OCI-M2 (cell line): ENCODE data around the gene VCL.
"Not testable (repeated sequence)": the region's sequence is repeated elsewhere in the genome, so short reads cannot be mapped to it uniquely, and the experiment has no call there.

Source experiments
- DNase-seq: peaks from one replicate; lab custom pipeline; 2025; ENCODE audit not compliant: unreplicated experiment; lab: John Stamatoyannopoulos, UW

VCL gene

DNA sequence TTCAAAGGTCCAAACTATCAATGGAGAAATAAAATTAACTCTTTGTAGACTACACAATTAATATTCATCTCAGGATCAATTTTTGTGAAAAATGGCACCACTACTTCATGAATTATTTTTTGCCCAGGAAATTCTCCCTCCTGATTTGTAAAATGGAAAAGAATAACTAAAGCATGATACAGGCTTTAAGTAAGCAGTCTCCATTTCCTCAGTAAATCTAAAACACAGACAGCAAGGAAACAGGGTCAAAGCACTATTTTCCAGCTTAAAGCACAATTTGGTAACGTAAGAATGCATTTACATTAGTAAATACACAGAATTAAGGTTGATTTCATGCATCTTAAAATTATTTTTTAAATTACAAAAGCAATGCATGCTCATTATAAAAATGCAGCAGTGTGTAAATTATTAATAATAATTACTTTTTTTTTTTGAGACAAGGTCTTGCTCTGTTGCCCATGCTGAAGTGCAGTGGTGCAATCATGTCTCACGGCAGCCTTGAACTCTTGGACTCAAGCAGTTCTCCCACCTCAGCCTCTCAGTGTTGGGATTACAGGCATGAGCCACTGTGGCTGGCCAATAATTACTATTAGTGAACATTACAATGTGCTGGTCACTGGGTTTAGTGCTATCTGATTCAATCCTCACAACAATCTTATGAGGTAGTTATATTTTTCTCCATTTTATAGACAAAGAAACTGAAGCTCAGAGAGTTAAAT lies 26.1 kb upstream of the VCL start:
- no peak for DNase-seq

DNA sequence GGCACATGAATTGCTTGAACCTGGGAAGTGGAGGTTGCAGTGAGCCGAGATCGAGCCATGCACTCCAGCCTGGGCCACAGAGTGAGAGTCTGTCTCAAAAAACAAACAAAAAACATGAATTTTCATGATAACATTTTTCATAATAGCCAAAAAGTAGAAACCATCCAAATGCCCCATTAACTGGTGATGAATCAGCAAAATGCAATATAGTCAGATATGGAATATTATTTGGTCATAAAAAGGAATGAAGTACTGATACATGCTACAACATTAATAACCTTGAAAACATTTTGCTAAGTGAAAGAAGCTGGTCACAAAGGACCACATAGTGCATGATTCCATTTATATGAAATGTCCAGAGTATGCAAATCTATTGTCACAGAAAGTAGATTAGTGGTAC lies 24.5 kb upstream of the VCL start:
- no peak for DNase-seq

DNA sequence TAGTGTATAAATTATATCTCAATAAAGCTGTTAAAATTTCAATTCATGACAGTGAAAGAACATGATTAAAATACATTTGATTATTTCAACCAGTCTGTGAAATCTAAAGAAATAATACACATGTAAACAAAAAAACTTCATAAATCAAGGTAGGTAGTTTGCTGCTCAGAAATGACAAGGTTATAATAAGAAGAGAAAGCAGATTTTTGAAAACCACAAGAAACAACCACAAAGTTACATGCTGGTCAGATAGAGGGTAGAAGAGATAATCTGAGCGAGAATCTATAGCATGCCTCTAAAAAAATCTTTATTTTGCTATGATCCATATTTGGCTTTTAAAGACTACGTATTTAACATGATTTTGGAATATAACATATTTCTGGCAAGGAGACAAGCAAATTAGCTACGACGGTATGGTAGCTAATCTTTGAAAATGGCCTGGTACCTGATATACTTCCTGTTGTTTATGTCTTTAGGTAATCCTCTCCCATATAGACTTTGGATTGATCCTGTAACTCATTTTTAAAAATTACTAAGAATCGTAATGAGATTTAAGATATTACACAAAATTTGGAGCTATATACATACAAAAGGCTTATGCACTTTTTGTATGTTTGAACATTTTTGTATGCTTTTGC lies 23.5 kb upstream of the VCL start:
- DNase-seq = no peak

DNA sequence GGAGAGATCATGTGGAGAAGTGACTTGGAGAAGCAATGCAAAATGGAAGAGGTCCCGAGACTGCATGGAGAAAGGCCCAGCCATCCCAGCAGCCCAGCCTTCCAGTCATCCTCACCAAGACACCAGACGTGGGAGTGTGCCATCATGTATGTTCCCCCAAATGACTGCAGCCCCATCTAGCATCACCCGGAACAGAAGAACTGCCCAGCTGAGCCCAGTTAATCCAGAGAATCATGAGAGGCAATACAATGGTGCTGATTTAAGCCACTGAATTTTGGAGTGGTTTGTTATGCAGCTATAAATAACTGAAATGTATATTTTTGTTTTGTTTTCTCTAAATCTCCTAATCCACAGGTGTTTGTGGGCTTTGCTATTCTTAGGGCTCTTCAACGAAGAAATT lies 22.5 kb upstream of the VCL start:
- DNase-seq = no peak

DNA sequence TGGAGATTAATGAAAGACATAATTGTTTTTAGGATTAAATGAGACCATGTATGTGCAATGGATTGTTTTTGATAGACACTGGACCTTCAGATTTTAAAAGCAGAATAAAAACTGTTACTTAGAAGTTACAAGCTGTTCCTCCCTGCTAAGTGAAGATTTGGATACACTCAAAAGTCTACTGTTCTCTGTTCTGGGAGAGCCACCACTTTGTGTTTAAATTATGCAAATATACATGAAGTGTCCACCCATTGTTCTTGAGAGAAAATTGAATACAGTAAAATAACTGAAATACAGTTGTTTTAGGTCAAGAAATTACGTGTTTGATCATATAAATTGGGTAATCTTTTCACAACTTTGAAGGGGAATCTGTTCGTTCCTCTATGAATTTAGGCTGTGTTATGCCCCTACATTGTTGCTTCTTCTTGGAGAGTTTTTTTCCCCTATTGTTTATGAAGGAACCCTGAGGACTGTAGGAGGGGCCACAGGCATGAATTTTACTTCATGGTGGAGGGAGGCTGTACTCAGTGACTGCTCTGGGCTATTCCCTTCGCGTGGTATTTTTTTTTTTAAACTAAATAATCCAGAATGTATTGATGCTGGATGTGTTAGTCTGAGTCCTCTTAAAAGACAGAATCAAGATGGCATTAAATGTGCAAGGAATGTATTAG lies 18.6 kb upstream of the VCL start:
- no peak for DNase-seq

DNA sequence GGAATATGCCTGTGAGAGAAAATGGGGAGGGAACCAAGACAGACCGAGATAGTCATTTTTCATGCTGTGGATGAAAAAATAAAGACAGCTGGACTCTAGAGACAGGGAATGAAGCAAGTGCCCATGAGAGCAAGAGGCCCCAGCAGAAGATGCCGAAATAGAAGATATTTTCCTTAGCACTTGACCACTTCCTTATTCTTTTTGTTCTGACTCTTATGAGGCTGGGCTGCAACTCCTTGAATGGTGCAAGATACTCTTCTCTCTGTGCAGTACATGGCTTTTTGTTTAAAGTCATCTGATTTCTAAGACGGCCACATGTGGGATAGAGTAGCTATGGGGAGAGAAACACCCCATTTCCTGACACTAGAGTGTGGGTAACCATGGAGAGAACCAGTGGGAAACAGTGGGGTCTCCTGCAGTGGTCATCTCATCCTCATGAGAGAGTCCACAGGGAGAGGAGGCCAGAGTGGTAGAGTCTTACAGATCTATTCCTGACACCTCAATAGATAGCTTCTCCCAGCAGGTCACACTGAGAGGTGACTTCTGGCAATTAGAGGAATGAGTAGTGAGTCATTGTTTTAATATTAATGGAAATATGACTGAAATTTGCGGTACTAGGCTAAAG lies 18.0 kb upstream of the VCL start:
- DNase-seq = no peak

DNA sequence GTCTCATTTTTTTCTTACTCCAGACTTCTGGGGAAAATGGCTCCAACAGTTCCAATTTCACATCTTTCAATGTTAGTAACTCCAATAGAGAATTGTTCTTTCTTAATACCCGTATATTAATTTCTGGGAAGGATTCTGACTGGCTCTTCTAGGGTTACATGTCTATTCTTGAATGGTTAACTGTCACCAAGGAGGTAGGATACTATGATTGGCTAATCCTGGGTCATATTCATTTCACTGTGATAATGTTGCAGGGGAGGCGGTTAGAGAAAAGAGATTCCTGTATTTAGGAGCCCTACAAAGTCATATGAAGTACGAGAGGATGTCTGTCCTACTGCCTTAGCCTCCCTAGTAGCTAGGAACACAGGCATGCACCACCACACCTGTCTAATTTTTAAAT lies 16.1 kb upstream of the VCL start:
- DNase-seq = no peak

DNA sequence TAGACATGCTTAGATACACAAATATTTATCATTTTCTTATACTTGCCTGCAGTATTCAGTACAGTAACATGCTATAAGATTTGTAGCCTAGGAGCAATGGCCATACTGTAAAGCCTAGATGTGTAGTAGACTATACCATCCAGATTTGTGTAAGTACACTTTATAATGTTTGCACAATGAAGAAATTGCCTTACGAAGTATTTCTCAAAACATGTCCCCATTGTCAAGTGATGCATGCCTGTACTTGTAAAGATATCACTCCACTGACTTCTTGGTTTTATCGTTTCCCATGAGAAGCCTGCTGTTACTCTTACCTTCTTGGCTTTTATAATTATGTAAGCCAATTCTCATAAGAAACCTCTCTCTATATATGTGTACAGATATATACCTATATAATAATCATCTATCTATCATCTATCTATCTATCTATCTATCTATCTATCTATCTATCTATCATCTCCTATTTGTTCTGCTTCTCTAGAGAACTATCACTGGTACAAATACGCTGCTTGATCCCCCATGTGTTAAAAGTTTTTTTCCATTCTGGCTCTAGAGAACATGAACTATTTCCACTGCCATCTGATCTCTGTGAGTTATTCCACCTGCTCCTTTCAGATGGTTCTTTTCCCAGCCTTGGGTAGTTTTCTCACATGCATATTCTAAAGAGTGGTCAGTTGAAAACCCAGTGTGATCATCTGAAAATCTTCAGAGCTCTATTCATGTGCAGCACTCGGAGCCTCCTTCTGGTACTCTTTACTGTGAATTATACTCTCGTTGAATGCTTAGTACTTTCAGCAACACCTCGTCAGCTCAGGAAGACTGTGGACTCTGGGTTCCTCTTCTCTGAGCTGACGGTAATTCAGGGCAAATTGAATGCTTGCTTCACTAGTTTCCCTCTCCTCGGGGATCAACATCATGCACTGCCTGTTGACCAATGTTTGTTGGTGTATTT lies 14.5 kb upstream of the VCL start:
- DNase-seq = no peak

DNA sequence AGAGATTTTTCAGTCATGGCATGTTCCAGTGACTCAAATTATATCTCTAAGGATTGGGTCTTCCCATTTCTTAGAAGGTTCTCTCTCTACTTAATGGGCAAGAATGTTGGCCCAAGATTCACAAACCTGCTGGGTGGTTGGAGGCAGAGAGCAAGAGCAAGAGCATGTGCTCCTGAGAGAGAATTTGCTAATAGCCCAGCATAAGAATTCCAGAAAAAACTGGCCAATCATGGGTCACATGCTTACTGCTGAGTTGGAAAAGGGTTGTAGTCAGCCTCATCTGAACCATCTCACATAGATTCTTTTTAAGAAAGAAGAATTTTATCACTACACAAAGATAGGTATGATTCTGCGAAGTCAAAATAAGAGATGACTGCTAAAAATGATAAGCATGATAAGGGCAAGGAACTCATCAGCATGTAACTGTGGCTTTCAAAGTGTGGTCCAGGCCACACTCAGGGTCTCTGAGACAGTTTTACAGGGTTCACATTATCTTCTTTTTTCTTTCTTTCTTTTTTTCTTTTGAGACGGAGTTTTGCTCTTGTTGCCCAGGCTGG lies 8.2 kb upstream of the VCL start:
- DNase-seq = no peak

DNA sequence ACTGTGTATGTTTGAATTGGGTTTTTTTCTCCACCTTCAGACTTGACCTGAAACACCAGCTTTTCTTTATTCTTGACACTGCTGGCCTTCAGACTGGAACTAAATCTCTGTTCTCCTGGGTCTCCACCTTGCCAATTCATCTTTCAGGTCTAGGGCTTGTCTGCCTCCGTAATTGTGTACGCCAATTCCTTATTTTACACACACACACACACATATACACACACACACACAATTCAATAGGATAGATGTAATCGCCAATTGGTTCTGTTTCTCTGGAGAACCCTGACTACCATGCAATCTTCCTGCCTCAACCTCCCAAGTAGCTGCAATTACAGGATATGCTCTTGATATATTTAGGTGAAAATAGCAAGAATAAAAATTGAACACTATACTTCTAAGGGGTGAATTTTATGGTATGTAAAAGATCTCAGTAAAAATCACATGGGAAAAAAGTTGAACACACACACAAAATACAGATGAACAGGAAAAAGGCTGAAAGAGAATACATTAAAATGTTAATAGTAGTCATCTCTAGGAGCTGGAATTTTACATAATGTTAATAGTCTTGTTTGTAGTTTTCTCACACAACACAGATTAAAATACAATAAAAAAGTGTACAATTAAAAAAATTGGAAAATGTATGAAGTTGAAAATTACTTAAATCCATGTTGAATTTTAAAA lies 6.6 kb upstream of the VCL start:
- DNase-seq = no peak

DNA sequence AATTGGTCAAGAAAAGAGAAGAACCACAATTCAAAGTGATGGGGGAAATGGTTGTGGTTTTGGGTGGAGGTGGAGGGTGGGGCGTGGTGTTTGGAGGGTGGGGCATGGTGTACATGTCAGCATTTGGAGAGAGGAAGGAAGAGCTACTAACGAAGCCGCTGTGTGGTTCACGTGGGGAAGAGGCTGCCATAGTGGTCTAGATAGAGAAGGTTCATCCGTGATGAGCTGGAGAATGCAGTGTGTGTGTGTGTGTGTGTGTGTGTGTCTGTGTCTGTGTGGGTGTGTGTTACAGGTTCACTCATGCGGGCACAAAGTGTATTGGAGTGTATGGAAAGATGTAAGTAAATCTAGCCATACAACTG lies 6.1 kb upstream of the VCL start:
- DNase-seq = no peak

DNA sequence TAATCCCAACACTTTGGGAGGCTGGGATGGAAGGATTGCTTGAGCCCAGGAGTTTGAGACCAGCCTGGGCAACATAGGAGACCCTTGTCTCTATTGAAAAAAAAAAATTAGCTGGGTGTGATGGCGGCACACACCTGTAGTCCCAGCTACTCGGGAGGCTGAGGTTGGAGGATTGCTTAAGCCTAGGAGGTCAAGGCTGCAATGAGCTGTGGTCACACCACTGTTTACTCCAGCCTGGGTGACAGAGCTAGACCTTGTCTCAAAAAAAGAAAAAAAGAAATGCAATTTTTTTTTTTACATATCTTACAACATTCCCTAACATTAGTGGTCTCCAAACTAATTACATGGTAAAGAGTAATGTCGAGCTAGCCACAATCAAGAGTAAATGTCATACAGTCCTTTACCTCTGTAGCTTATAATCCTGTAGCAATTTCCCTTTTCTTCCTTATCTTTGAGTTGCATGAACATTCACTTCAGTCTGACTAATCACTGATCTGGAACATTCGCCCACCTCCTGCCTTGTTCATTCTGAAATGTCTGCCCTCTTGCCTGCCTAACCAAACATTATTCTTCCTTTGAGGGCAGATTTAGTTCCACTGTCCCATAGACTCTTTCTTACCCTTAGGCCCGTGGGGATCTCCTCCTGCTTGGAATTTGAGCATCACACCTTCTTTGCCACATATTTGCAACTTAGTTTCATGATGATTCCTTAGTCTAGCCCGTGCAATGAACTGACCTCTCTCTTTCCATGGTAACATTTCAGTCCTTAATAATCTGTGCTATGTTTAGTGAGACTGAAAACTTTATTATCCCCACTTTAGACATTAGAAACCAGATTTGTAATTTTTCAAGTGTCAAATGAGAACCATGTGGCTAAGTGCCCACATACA lies 4.8 kb upstream of the VCL start:
- DNase-seq = peak; percentile 24

DNA sequence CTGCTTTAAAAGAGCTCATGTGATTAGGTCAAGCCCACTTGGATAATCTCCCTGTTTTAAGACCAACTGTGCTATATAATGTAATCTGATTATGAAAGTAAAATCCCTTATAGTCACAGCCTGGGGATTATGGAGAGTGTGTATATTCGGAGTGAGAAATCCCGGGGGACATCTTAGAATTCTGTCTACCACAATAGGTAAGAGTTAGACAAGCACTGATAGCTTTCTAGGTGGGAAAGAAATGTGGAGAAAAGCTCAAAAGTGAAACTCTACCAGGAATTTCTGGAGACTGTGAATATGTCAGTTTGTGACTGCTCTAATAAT lies 2.9 kb upstream of the VCL start:
- DNase-seq = no peak

DNA sequence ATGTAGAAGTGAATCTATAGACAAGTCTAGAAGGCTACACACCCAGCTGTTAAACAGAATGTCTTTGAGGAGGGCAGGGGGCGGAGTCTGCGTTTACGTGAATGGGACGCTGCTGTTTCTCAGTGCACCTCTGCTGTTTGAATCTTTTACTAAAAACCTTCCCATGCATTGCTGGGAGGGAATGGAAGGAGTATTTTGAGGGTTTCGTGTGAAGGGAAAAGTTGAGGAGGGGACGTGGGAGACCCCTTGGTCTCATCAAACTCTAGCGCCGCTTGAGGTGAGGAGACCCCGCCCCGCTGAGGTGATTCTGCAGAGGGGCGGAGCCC lies 492 bp upstream of the VCL start:
- no peak for DNase-seq

DNA sequence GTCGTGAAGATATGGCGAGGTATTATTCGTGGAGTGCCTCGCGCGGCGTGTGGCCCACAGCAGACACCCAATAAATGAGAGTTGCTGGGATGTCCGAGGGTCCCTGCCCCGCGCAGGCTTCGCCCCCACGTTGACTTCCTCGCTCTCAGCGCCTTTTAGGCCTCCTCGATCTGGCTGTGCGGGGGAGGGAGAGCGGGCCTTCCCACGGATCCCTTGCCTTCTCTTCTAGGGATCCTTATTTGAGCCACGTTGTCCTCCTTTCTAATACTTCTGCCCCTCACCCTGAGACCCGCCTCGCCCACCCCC lies 660 bp downstream of the VCL start:
- DNase-seq = no peak

DNA sequence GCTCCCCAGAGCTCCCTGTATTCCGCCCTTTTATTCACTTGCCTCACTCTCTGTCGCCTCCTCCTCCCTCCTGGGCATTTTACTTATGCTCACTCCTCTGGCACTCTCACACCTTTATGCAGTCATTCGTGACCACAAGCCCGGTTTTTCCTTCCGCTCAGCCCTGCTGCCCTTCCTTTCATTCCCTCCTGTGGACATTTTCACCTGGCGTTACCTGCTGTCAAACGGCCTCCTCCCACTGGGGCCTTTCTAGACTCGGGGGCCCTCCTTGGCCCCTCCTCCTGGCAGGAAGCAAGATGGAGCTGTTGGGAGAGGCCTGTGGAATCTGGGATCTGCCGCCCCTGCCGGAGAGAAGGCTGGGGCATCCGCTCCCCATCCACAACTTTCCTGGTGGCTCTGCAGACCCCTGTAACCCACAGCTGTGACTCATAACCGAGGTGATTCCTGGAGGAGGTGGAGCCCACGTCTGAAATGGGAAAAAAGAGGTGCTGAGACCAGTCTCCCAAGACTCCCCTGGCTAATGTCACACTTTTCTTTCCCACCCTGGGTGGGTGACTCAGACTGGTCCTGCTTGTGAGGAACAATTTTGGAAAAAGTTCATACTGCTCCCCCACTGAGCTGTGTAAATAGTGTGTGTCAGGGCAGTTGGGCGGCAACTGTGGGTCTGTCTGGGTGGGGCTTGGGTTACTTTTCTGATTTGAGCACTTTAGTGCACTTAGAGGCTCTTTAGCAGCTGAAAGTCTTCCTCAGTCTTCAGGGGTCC lies 1.2 kb downstream of the VCL start:
- DNase-seq = no peak

DNA sequence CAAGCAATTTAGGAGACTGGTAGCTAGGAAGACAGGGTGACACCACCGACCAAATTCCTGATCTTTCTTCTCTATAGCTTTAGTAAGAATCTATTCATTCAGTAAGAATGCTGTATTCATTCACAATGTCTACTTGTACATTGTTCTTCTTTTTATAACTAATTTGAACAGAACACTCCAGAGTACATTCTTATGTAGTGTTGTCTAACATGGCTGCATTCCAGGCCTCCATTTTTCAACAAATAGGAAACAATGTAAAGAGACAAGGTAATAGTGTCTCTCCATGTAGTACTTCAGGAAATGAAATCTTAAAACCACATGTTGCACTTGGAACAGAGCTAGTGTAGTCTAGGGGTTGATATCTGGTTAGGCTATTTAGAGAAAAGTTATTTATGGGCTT lies 1.8 kb downstream of the VCL start:
- DNase-seq = no peak

DNA sequence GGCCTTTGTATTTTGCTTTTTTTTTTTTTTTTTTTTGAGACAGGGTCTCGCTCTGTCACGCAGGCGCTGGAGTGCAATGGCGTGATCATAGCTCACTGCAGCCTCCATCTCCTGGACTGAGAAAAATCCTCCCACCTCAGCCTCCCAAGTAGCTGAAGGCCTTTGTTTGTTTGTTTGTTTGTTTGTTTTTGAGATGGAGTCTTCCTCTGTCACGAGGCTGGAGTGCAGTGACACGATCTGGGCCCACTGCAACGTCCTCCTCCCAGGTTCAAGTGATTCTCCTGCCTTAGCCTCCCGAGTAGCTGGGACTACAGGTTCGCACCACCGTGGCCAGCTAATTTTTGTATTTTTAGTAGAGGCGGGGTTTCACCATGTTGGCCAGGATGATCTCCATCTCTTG lies 2.3 kb downstream of the VCL start:
- not testable (repeated sequence) for DNase-seq
